Measurements from ENCODE around the gene GPR157.
"Not testable (repeated sequence)": the region's sequence is repeated elsewhere in the genome, so short reads cannot be mapped to it uniquely, and the experiment has no call there.

The GPR157 gene

DNA sequence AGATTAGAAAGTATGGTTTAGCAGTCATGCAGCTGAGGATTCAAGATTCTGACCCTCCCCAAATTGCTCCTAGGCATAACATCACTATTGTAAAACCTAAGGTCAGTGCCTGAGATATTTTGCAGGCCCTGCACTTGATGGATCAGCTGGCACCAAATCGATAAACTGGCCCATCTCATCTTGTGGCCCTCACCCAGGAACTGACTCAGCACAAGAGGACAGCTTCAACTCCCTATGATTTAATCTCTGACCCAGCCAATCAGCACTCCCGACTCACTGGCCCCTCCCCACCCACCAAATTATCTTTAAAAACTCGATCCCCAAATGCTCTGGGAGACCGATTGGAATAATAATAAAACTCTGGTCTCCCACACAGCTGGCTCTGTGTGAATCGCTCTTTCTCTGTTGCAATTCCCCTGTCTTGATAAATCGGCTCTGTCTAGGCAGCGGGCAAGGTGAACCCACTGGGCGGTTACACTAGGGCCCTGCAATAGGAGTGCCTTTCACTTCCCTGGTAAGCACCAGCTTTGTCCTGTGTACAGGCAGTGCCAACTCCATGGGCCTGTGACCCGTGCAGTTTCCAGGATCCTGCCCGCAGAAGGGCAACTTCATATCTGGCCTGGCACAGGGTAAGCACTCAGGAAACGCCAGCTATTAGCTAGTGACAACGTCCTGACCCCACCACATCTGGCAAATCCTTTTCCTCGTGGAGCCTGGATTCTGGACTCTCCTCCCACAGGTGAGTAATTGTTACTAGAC lies 30.8 kb downstream of the GPR157 start:
- no peaks in the 10 kb centered on the region for H3K36me3 ChIP-seq (ENCODE audit: insufficient read depth, low read length)
- no peaks in the 10 kb centered on the region for H3K4me1 ChIP-seq (ENCODE audit: insufficient read depth, low read length)
- no peak overlapping the region for H3K9ac ChIP-seq (ENCODE audit: low read depth, low read length)
- peaks cover 7% of the 10 kb centered on the region for H3K9me3 ChIP-seq (ENCODE audit: control insufficient read depth, insufficient read depth, low read length)

DNA sequence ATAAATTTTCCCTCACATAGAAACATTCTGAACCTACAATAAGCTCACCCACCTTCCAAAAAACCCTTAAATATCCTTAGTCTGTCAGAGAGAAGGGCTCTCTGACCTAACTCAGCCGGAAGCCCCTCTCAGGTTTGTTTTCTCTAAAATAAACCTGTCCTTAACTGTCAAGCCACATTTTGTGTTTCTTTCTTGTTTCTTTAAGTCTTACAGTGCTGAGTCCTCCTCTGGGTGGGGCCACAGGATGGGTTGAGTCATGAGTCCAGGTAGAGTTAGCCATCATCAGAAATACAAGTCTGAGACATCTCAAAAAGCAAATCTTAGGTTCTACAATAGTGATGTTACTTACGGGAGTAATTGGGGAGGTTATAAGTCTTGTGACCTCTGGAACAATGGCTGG lies 33.1 kb downstream of the GPR157 start:
- H3K9me3 ChIP-seq (ENCODE audit: control insufficient read depth, insufficient read depth, low read length) = peaks cover 7% of the 10 kb centered on the region
- H3K9ac ChIP-seq (ENCODE audit: low read depth, low read length) = no peak overlapping the region
- H3K4me1 ChIP-seq (ENCODE audit: insufficient read depth, low read length) = no peaks in the 10 kb centered on the region
- H3K36me3 ChIP-seq (ENCODE audit: insufficient read depth, low read length) = no peaks in the 10 kb centered on the region

DNA sequence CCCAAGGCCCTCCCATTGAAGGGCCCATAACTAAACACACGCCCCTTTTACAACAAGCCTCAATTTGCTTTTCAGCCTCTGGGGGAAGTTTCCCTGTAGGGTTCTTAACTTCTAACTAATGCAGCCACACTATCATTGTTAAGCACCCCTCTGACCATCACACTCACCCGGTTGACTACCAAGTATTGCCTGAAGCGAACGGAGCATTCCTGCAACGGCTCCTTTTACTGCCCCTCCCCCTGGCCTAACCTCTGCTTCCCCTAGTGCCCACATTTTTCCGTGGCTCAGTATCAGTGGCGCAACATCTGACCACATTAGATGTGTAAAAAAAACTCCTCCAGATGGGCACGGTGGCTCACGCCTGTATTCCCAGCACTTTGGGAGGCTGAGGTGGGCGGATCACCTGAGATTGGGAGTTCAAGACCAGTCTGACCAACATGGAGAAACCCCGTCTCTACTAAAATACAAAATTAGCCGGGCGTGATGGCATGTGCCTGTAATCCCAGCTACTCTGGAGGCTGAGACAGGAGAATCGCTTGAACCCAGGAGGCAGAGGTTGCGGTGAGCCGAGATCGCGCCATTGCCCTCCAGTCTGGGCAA lies 34.8 kb downstream of the GPR157 start:
- not testable (repeated sequence) for H3K36me3 ChIP-seq (ENCODE audit: insufficient read depth, low read length); H3K9ac ChIP-seq (ENCODE audit: low read depth, low read length); H3K9me3 ChIP-seq (ENCODE audit: control insufficient read depth, insufficient read depth, low read length); H3K4me1 ChIP-seq (ENCODE audit: insufficient read depth, low read length)

DNA sequence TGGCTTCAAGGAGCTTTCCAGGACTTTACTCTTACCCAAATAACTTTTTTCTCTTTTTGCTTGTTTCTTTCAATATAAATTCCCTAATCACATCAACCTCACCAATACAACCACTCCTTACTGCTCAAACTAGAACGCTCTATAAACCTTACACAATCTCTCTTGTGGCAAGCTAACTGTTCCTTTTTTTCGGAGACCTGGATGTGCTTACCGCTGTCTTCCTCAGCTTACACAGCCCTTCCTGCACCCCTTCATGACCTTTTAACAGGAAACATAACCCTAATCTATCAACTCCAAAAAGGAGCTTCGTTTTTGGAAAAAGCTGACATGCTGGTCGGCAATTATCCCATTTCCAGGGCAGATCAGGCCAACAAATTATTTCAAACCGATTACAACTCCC lies 35.3 kb downstream of the GPR157 start:
- H3K9ac ChIP-seq (ENCODE audit: low read depth, low read length) = no peak overlapping the region
- H3K36me3 ChIP-seq (ENCODE audit: insufficient read depth, low read length) = no peaks in the 10 kb centered on the region
- H3K9me3 ChIP-seq (ENCODE audit: control insufficient read depth, insufficient read depth, low read length) = peaks cover 7% of the 10 kb centered on the region
- H3K4me1 ChIP-seq (ENCODE audit: insufficient read depth, low read length) = no peaks in the 10 kb centered on the region

DNA sequence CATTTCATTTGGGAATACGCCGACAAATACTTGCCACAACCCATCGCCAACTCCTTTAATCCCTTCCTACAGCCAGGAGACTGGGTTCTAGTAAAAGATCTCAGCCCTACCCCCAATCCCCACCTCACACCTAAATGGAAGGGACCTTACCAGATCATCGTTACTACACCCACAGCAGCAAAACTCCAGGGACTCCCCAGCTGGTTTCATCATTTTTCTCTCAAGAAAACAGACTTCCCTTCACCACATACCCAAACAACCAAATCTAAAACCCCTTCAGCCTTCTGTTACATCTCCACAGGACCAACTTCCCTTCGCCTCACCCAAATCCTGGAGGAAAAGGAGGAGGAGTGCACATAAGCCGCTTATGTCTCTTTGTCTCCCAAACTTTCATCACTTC lies 35.8 kb downstream of the GPR157 start:
- Histone ChIP-seq H3K36me3 (ENCODE audit: insufficient read depth, low read length) (no peaks in the 10 kb centered on the region), H3K9me3 (ENCODE audit: control insufficient read depth, insufficient read depth, low read length) (peaks cover 4% of the 10 kb centered on the region), H3K9ac (ENCODE audit: low read depth, low read length) (no peak overlapping the region), H3K4me1 (ENCODE audit: insufficient read depth, low read length) (no peaks in the 10 kb centered on the region)

DNA sequence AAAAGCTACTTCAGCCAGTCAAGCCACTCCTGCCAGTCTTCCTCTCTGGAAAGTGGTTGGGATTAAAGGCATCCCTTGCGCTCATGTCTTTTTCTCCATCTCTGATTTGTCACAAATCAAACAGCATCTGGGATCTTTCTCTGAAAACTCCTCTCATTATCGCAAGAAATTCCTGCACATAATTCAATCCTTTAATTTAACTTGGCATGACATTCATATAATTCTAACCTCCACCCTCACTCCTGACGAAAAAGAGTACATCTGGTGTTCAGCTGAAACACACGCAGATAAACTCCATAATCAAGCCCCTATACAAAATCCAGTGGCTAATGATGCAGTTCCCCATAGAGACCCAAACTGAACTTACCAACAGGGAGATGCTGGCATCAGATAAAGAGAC lies 40.1 kb downstream of the GPR157 start:
- no peaks in the 10 kb centered on the region for H3K4me1 ChIP-seq (ENCODE audit: insufficient read depth, low read length)
- H3K9ac ChIP-seq (ENCODE audit: low read depth, low read length) = no peak overlapping the region
- no peaks in the 10 kb centered on the region for H3K36me3 ChIP-seq (ENCODE audit: insufficient read depth, low read length)
- H3K9me3 ChIP-seq (ENCODE audit: control insufficient read depth, insufficient read depth, low read length) = no peaks in the 10 kb centered on the region; the same call in 1 of the 2 replicates

DNA sequence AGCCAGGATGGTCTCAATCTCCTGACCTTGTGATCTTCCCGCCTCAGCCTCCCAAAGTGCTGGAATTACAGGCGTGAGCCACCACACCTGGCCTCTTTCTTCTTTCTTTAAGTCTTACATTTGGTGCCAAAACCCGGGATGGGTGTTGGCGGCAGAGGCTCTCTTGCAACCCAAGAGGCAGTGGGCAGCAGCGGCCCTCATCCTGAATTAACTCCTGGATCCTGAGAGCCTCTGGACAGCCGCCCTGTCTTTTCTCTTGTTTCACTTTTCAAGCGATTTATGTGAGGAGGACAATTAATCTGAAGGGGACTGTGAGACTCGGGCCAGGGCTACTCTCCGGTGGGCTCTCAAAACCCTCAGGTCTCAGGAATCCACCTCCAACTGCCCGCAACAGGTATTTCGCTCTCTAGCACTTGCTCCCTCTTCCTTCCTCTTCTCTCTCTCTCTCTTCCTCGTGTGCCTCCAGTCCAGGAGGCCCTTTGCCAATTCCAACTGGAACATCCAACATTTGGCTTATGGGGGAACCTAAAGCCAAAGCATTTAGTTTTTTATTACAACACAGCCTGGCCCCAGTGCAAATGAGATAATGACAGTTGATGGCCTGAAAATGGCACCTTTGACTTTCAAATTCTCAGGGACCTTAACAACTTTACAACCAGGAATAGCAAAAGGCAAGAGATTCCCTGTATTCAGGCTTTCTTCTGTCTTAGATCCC lies 41.3 kb downstream of the GPR157 start:
- Histone ChIP-seq H3K9ac (ENCODE audit: low read depth, low read length) (no peak overlapping the region), H3K9me3 (ENCODE audit: control insufficient read depth, insufficient read depth, low read length) (no peaks in the 10 kb centered on the region; the same call in 1 of the 2 replicates), H3K4me1 (ENCODE audit: insufficient read depth, low read length) (peaks cover 5% of the 10 kb centered on the region; the same call in 1 of the 2 replicates), H3K36me3 (ENCODE audit: insufficient read depth, low read length) (no peaks in the 10 kb centered on the region)

DNA sequence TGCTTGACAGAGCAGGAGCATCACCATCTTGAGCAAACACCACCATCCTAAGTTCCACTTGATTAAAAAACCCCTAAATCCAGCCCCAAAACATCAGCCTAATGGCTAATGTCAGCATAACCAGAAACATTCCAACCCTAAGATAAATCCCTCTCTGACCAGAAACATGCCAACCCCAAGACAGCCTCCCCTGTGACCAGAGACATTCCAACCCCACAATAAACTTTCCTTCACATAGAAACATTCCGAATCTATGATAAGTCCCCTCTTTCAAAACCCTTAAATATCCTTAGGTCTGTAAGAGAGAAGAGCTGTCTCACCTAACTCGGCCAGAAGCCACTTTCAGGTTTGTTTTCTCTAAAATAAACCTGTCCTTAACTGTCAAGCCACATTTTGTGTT lies 42.1 kb downstream of the GPR157 start:
- Histone ChIP-seq H3K9me3 (ENCODE audit: control insufficient read depth, insufficient read depth, low read length) (no peaks in the 10 kb centered on the region; the same call in 1 of the 2 replicates), H3K4me1 (ENCODE audit: insufficient read depth, low read length) (peaks cover 5% of the 10 kb centered on the region; the same call in 1 of the 2 replicates), H3K36me3 (ENCODE audit: insufficient read depth, low read length) (no peaks in the 10 kb centered on the region), H3K9ac (ENCODE audit: low read depth, low read length) (no peak overlapping the region)

DNA sequence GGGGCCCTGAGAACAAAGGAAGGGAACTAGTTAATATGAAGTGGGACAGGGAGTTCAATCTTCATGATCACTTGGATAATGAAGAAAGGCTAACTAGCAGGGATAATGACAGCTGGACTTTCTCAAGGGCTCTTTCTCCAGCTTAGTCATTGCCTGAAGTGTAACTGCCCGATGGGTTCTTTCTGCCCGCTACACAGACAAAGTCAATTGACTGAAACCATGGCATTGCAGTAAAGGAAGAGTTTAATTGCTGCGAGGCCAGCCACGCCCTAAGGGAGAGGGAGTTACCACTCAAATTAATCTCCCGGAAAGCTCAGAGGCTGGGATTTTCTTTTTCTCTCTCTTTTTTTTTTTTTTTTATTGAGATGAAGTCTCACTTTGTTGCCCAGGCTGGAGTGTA lies 42.9 kb downstream of the GPR157 start:
- H3K9me3 ChIP-seq (ENCODE audit: control insufficient read depth, insufficient read depth, low read length) = no peaks in the 10 kb centered on the region; the same call in 1 of the 2 replicates
- H3K4me1 ChIP-seq (ENCODE audit: insufficient read depth, low read length) = peaks cover 6% of the 10 kb centered on the region
- no peaks in the 10 kb centered on the region for H3K36me3 ChIP-seq (ENCODE audit: insufficient read depth, low read length)
- H3K9ac ChIP-seq (ENCODE audit: low read depth, low read length) = no peak overlapping the region

DNA sequence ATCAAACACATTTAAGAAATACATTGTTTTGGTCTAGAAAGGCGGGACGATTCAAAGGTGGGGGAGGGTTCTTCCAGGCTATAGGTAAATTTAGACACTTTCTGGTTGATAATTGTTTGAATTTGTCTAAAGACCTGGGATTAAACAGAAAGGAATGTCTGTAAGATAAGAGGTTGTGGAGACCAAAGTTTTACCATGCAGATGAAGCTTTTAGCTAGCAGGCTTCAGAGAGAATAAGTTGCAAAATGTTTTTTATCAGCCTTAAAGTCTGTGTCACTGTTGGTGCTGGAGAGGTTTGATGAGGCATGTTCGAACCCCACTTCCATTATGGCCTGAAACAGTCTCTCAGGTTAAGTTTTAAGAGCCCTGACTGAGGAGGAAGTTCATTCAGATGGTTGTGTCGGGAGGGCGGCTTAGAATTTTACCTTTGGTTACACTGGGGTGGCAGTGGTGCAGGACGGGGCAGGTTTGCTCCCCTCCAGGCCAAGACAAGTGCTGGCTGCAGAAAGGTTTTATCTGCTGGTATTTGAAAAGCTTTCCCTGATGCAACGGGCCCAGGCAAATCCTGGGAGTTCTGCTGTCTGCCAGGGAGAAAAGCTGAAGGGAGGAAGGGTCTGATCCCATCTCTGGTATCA lies 43.5 kb downstream of the GPR157 start:
- peaks cover 13% of the 10 kb centered on the region for H3K4me1 ChIP-seq (ENCODE audit: insufficient read depth, low read length)
- H3K9ac ChIP-seq (ENCODE audit: low read depth, low read length) = no peak overlapping the region
- no peaks in the 10 kb centered on the region for H3K36me3 ChIP-seq (ENCODE audit: insufficient read depth, low read length)
- H3K9me3 ChIP-seq (ENCODE audit: control insufficient read depth, insufficient read depth, low read length) = no peaks in the 10 kb centered on the region; the same call in 1 of the 2 replicates

DNA sequence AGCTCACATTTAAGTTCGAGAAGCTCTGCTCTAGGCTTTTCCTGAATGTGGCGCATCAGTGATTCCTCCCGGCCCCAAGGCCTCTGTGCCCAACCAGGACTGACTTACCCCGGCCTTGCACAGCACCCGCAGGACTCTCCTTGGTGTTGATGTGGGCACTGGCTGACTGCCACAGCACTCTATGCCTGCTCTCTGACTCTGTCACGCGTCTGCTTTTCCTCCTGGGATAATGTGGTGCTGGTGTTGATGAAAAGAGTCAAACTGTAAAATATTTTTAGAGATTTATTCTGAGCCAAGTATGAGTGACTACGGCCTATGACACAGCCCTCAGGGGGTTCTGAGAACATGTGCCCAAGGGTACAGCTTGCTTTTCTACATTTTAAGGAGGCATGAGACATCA lies 44.0 kb downstream of the GPR157 start:
- Histone ChIP-seq H3K36me3 (ENCODE audit: insufficient read depth, low read length) (no peaks in the 10 kb centered on the region), H3K9me3 (ENCODE audit: control insufficient read depth, insufficient read depth, low read length) (no peaks in the 10 kb centered on the region; the same call in 1 of the 2 replicates), H3K4me1 (ENCODE audit: insufficient read depth, low read length) (peaks cover 14% of the 10 kb centered on the region), H3K9ac (ENCODE audit: low read depth, low read length) (no peak overlapping the region)

DNA sequence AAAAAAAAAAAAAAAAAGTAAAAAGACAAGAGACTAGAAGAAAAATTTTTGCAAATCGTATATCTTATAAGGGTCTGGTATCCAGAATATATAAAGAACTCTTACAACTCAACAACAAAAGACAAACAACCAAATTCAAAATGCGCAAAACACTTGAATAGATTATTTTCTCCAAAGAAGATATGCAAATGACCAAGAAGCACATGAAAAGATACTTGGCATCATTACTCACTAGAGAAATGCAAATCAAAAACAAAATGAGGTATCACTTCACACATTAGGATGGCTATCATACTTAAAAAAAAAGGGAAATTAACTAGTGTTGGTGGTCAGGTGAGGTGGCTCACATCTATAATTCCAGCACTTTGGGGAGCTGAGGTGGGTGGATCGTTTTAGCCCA lies 47.4 kb downstream of the GPR157 start:
- no peaks in the 10 kb centered on the region; the same call in 1 of the 2 replicates for H3K9me3 ChIP-seq (ENCODE audit: control insufficient read depth, insufficient read depth, low read length)
- peaks cover 14% of the 10 kb centered on the region for H3K4me1 ChIP-seq (ENCODE audit: insufficient read depth, low read length)

DNA sequence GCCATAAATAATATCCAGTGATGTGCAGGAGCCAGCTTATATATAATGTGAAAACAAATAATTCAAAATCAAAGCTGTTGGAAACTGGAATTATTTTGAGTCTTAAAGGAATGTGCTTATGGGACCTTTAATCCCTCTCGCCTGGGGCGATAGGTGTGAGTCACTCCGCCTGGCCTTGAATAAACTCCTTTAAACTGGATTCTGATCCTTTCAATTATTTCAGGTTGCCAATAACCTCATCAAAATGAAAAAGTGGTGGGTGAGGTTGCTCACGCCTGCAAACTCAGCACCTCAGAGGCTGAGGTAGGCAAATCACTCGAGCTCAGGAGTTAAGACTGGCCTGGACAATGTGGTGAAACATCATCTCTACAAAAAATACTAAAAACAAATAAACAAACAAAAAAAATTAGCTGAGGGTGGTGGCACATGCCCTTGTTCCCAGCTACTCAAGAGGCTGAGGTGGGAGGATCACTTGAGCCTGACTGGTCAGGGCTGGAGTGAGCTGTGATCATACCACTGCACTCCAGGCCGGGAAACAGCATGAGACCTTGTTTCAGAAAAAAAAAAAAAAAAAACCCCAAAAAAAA lies 48.1 kb downstream of the GPR157 start:
- Histone ChIP-seq H3K9ac (ENCODE audit: low read depth, low read length) (no peak overlapping the region), H3K4me1 (ENCODE audit: insufficient read depth, low read length) (peaks cover 14% of the 10 kb centered on the region), H3K36me3 (ENCODE audit: insufficient read depth, low read length) (no peaks in the 10 kb centered on the region), H3K9me3 (ENCODE audit: control insufficient read depth, insufficient read depth, low read length) (no peaks in the 10 kb centered on the region; the same call in 1 of the 2 replicates)

More for the DNA sequence above, 47.4 kb downstream of the GPR157 start:
- Histone ChIP-seq H3K36me3 (ENCODE audit: insufficient read depth, low read length) (no peaks in the 10 kb centered on the region), H3K9ac (ENCODE audit: low read depth, low read length) (no peak overlapping the region)

Measured in ES-I3 (cell line).